ENCODE data around the gene MCF2L2. TPM values are rescaled to one million over a fixed set of nuclear protein-coding genes. Genes with fewer than 3 reads are reported as not detected.

Gene MCF2L2
- total and polyA plus RNA-seq, 3 donors from 2014 or later = 6.8 to 24.2 (median 14.6) TPM

GRCh38 chr3:183249006-183249718 is 179.3 kb downstream of the MCF2L2 start:
- no peaks in the 10 kb centered on the region for H3K9me3 ChIP-seq
- TF ChIP-seq CTCF (IDR thresholded peaks at IDR 0.05) (no peak), POLR2A (IDR thresholded peaks at IDR 0.05) (no peak)
- H3K27ac ChIP-seq = no peak overlapping the region
- no peak overlapping the region for H3K4me3 ChIP-seq
- H3K4me1 ChIP-seq = no peaks in the 10 kb centered on the region
- DNase-seq = no peak
- 79 to 88% methylated on average over 6 of the region's 6 CpGs for WGBS, 2 donors
- H3K36me3 ChIP-seq (ENCODE audit: low read depth, missing control alignments) = no peaks in the 10 kb centered on the region
- intact Hi-C loops (cut with DNase I; ENCODE audit: low total_unique reads) = no loop called here
- H3K27me3 ChIP-seq = no peaks in the 10 kb centered on the region

GRCh38 chr3:183247011-183247589 is 181.3 kb downstream of the MCF2L2 start:
- H3K27ac ChIP-seq = no peak overlapping the region
- H3K4me3 ChIP-seq = no peak overlapping the region
- H3K27me3 ChIP-seq = no peaks in the 10 kb centered on the region
- no peaks in the 10 kb centered on the region for H3K9me3 ChIP-seq
- no peak for DNase-seq
- WGBS, 2 donors = 52 to 73% methylated on average over 6 of the region's 6 CpGs
- H3K36me3 ChIP-seq (ENCODE audit: low read depth, missing control alignments) = no peaks in the 10 kb centered on the region
- TF ChIP-seq POLR2A (IDR thresholded peaks at IDR 0.05) (no peak), CTCF (IDR thresholded peaks at IDR 0.05) (no peak)
- no peaks in the 10 kb centered on the region for H3K4me1 ChIP-seq
- intact Hi-C loops (cut with DNase I; ENCODE audit: low total_unique reads) = no loop called here

GRCh38 chr3:183244981-183245476 is 183.4 kb downstream of the MCF2L2 start:
- TF ChIP-seq POLR2A (IDR thresholded peaks at IDR 0.05) (no peak), CTCF (IDR thresholded peaks at IDR 0.05) (no peak)
- H3K27ac ChIP-seq = no peak overlapping the region
- H3K9me3 ChIP-seq = no peaks in the 10 kb centered on the region
- H3K4me3 ChIP-seq = no peak overlapping the region
- no peak for DNase-seq
- intact Hi-C loops (cut with DNase I; ENCODE audit: low total_unique reads) = no loop called here
- no peaks in the 10 kb centered on the region for H3K27me3 ChIP-seq
- H3K36me3 ChIP-seq (ENCODE audit: low read depth, missing control alignments) = no peaks in the 10 kb centered on the region
- no peaks in the 10 kb centered on the region for H3K4me1 ChIP-seq

GRCh38 chr3:183244219-183244618 is 184.2 kb downstream of the MCF2L2 start:
- Histone ChIP-seq H3K27ac (no peak overlapping the region), H3K36me3 (ENCODE audit: low read depth, missing control alignments) (no peaks in the 10 kb centered on the region), H3K4me3 (no peak overlapping the region), H3K4me1 (no peaks in the 10 kb centered on the region), H3K27me3 (no peaks in the 10 kb centered on the region), H3K9me3 (no peaks in the 10 kb centered on the region)
- DNase-seq = peak; percentile 40
- 75 to 87% methylated on average over 2 of the region's 2 CpGs for WGBS, 2 donors
- TF ChIP-seq POLR2A (IDR thresholded peaks at IDR 0.05) (no peak), CTCF (IDR thresholded peaks at IDR 0.05) (no peak)
- intact Hi-C loops (cut with DNase I; ENCODE audit: low total_unique reads) = no loop called here
